HG03139 (cell line): ENCODE results near the gene MADCAM1.
A peak's percentile ranks its signal among the peaks of the same experiment; 100 is the strongest.

Experiments used
- ATAC-seq: cut with Tn5 transposase; IDR thresholded peaks from one replicate; pipeline ENCODE4 v1.9.1; 2021; ENCODE audit not compliant: unreplicated experiment

Gene MADCAM1

DNA sequence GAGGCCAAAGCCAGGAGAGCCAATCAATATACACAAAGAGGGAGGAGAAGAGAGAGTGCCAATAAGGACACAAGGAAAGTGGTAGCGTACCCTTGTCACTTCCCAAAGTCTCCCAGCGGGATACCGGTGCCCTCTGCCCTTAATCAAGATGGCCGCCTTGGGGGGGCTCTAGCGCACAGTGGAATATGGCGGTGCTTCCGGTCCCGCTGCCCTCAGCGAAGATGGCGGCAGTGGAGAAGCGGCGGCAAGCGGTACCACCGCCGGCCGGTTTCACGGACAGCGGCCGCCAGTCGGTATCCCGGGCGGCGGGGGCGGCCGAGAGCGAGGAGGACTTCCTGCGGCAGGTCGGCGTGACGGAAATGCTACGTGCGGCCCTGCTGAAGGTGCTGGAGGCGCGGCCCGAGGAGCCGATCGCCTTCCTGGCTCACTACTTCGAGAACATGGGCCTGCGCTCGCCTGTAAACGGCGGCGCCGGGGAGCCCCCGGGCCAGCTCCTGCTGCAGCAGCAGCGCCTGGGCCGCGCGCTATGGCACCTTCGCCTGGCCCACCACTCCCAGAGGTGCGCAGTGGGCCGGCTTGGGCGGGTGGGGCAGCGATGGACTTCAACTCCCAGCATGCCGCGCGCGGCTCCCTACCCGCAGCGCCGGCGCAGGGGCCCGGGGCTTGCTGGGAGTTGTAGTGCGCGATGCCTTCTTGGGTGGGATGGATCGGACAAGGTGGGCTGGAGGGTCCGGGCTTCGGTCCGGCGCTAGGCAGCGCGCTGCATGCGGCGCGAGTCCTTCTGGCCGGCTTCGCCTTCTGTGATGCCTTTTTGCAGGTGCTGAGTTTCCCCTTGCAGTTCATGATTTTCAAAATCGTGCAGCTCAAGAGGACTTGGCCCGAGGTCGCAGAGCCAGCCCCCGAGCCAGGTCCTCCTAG, 11.3 kb downstream of the MADCAM1 start, which contains the start of gene TPGS1:
TSS of gene TPGS1 (plus strand) at position 212 of the 918 bp plus-strand sequence. CDS start at position 222, 10 bp downstream.
- peak; percentile 42 for ATAC-seq

DNA sequence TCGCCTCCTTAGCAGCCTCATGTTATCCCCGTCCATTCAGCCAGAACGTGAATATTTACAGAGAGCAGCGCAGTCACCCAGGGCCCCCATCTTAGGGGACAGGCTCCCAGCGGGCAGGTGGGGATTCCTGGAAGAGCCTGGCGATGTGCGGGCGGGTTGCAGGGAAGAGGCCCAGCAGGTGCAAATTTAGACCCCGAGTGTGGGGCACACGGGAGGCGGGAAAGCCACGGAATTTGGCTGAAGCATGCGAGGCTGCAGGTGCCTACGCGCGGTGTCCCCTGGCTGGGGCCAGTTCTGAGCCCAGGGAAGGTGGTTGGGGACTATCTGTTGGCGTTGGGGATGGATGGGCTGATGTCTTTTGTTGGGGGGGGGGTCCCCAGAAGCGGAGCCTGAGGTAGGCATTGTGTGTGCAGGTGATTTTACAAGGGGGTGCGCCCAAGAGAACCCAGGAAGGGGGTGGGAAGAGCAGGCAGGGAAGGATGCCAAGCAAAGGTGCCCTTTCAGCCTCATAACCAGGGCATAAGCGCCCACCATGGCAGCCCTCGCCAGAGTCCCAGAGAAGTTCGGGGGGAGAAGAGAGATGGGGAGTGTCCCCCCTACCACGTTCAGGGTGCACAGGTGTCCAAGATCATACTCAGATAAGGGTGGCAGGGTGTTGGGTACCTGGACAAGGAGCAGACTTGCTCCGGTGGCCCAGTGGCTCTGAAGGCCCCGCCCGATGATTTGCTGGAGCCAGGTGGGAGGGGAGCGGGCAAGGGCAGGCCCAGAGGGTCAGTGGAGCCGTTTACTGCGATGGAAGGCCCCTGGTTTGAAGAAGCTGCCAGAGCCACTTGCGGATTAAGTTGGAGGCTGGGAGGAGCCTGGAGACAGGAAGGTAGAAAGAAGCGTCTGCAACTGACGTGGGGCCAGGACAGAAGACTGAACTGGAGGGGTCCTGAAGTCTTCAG, 12.2 kb downstream of the MADCAM1 start:
- ATAC-seq: no peak

GRCh38 chr19:510606-511100, 14.4 kb downstream of the MADCAM1 start:
- ATAC-seq: no peak

- no peak for ATAC-seq
Observed at GRCh38 chr19:511101-511851, 15.0 kb downstream of the MADCAM1 start.

GRCh38 chr19:512547-513365, 16.5 kb downstream of the MADCAM1 start:
- no peak for ATAC-seq

DNA sequence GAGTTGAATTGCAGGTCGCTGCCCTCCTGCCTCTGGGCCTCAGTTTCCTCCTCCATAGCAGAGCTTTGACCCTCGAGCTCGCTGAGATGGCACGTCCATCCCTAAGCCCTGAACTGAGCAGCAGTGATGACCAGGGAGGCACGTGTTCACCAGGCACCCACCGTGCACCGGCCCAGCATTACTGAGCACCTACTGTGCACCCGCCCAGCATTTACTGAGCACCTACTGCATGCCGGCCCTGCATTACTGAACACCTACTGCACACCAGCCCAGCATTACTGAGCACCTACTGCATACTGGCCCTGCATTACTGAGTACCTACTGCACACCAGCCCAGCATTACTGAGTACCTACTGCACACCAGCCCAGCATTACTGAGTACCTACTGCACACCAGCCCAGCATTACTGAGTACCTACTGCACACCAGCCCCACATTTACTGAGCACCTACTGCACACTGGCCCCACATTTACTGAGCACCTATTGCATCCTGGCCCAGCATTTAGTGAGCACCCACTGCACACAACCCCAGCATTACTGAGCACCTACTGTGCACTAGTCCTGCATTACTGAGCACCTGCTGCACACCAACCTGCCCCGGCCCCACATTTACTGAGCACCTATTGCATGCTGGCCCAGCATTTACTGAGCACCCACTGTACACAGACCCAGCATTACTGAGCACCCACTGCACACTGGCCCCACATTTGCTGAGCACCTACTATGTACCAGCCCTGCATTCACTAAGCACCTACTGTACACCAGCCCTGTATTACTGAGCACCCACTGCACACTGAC, 17.3 kb downstream of the MADCAM1 start:
- ATAC-seq: no peak

DNA sequence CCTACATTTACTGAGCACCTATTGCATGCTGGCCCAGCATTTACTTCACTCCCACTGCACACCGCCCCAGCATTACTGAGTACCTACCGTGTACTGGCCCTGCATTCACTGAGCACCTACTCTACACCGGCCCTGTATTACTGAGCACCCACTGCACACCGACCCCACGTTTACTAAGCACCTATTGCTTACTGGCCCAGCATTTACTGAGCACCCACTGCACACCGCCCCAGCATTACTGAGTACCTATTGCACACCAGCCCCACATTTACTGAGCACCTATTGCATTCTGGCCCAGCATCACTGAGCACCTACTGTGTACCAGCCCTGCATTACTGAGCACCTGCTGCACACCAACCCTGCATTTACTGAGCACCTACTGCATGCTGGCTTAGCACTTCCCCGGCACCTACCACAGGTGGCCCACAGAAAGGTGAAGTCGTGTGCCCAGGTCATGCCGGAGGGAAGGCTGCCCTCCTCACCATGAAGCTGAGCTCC, 17.9 kb downstream of the MADCAM1 start:
- no peak for ATAC-seq

GRCh38 chr19:517721-518597, 21.7 kb downstream of the MADCAM1 start:
- no peak for ATAC-seq

DNA sequence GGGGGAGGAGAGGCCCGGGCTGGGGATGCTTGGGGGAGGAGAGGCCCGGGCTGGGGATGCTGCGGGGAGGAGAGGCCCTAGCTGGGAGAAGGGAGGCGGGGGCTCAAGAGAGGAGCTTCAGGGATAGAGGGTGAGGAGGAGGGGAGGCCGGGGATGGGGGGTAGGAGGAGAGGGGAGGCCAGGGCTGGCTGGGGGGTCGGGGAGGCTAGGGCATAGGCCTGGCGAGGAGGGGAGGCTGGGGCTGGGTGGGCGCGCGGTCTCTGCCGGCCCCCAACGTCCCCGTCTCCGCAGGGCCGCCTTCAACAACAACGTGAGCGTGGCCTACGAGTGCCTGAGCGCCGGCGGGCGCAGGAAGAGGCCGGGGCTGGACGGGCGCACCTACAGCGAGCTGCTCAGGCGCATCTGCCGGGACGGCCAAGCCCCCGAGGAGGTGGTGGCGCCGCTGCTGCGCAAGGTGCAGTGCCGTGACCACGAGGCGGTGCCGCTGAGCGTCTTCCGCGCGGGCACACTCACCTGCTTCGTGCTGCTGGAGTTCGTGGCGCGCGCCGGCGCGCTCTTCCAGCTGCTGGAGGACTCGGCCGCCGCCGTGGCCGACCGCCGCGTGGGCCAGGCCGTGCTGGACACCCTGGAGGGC, 22.4 kb downstream of the MADCAM1 start:
- ATAC-seq: no peak

DNA sequence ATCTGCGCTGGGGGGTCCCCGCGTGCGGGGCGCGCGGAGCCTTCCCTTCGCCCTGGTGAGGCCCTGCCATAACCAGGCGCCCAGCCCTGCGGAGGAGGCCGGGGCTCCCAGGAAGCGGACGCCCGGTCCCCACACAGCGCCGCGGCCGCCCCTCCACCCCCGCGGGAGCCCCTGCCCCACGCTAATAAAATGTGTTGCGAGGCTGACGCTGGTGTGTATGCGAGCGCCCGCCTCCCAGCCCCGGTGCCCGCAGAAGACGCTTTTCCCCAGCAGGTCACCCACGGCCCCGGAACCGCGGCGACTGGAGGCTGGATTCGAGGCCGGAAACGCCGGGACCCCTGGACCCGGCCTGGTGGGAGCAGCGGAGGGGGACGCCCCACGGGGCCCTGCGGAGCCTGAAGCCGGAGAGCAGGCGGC, 23.2 kb downstream of the MADCAM1 start:
- no peak for ATAC-seq

- no peak for ATAC-seq
Observed at GRCh38 chr19:522726-523125, 26.4 kb downstream of the MADCAM1 start.

DNA sequence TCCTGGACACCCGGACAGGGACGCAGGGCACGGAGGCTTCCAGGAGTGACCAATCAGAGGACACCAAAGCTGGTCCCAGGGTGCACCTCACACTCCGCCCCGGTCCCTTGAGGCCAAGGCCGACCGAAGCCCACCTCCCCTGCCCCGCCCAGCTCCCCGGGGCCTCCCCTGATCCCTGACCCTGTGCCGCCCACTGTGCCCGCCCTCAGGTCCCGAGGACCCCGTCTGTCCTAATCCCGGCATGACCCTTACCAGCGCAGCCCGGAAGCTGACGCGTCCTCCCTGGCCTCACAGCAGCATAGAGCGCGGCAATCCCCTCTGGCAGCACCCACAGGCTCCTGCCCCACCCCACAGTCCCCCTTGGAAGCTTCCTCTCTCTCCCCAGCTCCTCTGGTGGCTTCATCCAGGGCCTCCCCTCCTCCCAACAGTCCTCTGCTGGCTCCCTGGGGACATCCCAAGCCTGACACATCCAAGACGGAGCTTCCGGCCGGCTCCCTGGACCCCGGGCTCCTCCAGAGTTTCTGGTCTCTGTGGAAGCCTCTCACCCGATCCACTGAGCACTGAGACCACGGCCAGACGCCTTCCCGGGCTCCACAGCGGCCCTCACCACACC, 27.9 kb downstream of the MADCAM1 start:
- no peak for ATAC-seq

GRCh38 chr19:525029-525428, 28.7 kb downstream of the MADCAM1 start:
- ATAC-seq: no peak

DNA sequence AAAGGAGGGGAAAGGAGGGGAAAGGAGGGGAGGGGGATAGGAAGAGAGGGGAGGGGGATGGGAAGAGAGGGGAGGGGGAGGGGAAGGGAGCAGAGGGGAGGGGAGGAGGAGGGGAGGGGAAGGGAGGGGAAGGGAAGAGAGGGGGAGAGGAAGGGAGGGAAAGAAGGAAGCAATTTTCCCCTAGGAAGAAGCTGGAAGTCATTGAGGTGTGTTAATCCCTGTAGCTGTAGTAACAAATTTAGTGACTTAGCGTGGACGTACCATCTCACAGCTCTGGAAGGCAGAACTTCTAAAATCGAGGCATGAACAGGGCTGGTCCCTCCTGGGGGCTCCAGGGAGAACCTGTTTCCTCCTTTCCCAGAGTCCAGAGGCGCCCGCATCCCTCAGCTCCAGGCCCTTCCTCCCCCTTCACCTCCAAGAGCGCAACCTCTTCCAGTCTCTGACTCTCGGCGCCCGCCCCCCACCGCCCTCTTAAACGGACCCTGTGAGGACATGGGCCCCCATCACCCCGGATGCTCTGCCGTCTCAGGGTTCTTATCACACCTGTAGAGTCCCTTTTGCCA, 29.7 kb downstream of the MADCAM1 start:
- no peak for ATAC-seq

GRCh38 chr19:530134-531008, 34.1 kb downstream of the MADCAM1 start:
- no peak for ATAC-seq
